Activated CD8-positive, alpha-beta memory T cell treated with anti-CD3 and anti-CD28 coated beads for 4 hours (primary cell): ENCODE data around the gene WLS.

ENCODE experiments used
- DNase-seq, 2 donors: peaks; one replicate each; pipeline ENCODE4 v3.0.0-alpha.2; 2020; ENCODE audit warnings: low read depth in 2 of 2

Gene WLS

GRCh38 chr1:68085752-68086151 is 146.6 kb downstream of the WLS start:
- DNase-seq, result no peak

GRCh38 chr1:68083686-68084085 is 148.6 kb downstream of the WLS start:
- DNase-seq, result no peak

GRCh38 chr1:68081775-68082283 is 150.5 kb downstream of the WLS start:
- DNase-seq, result no peak

- no peak for DNase-seq
These were observed 153.7 kb downstream of the WLS start for GRCh38 chr1:68078647-68079046.
